PC-9 (cell line): ENCODE results near the gene OR2G3. TPM values are rescaled to one million over a fixed set of nuclear protein-coding genes. Genes with fewer than 3 reads are reported as not detected.

ENCODE experiments used
- BruUV-seq: library from RNA; stranded (reverse); fragments of 400-500 nt; replicated peaks from 2 replicates; lab custom pipeline; 2021; lab: Mats Ljungman, UMichigan
- CTCF ChIA-PET: fragments of 300-600 bp; sonication (Branson Sonifier 250); formaldehyde crosslinking; loops from one replicate; lab custom pipeline; 2022; ENCODE audit warnings: antibody characterized with exemption; lab: Charles Lee
- POLR2A ChIA-PET: fragments of 300-600 bp; sonication (Branson Sonifier 250); formaldehyde crosslinking; loops from one replicate; lab custom pipeline; 2022; ENCODE audit warnings: antibody characterized with exemption; ENCODE audit not compliant: unreplicated experiment; lab: Charles Lee
- DNase-seq, 2 experiments: peaks; one replicate each; pipeline versions ENCODE4 v3.0.0 to v3.0.0-alpha.2; 2015 to 2022; ENCODE audit warnings: mixed read lengths in 1 of 2
- H2AFZ ChIP-seq: fragments of 200-600 bp; sonication (generic); 2 replicates; pipeline ENCODE4 v1.8.1; 2017; ENCODE audit warnings: antibody characterized with exemption
- H3F3A ChIP-seq: fragments of 200-600 bp; sonication (generic); 2 replicates; pipeline ENCODE4 v1.8.1; 2017; ENCODE audit warnings: antibody characterized with exemption, mild to moderate bottlenecking, low read depth; ENCODE audit not compliant: insufficient read depth
- H3K27ac ChIP-seq: fragments of 200-600 bp; sonication (generic); 2 replicates; pipeline ENCODE4 v1.6.1; 2016; ENCODE audit warnings: mixed run types
- H3K27me3 ChIP-seq: fragments of 200-600 bp; sonication (generic); 2 replicates; pipeline ENCODE4 v1.6.1; 2016; ENCODE audit warnings: low read depth, mixed run types; ENCODE audit not compliant: insufficient read depth
- H3K36me3 ChIP-seq: fragments of 200-600 bp; sonication (generic); 2 replicates; pipeline ENCODE4 v1.6.1; 2016; ENCODE audit warnings: low read depth, mixed run types
- H3K4me1 ChIP-seq: fragments of 200-600 bp; sonication (generic); replicated peaks from 2 replicates; pipeline ENCODE4 v1.6.1; 2016; ENCODE audit warnings: mixed run types; ENCODE audit not compliant: insufficient read depth
- H3K4me2 ChIP-seq: fragments of 200-600 bp; sonication (generic); 2 replicates; pipeline ENCODE4 v1.6.1; 2017; ENCODE audit warnings: mixed run types
- H3K4me3 ChIP-seq: fragments of 200-600 bp; sonication (generic); 2 replicates; pipeline ENCODE4 v1.6.1; 2016; ENCODE audit warnings: mixed run types
- H3K79me2 ChIP-seq: fragments of 200-600 bp; sonication (generic); 2 replicates; pipeline ENCODE4 v1.6.1; 2017; ENCODE audit warnings: low read depth, mixed run types
- H3K9me2 ChIP-seq: fragments of 200-600 bp; sonication (generic); 2 replicates; pipeline ENCODE4 v1.8.1; 2017; ENCODE audit warnings: mild to moderate bottlenecking; ENCODE audit not compliant: insufficient read depth
- H3K9me3 ChIP-seq: fragments of 200-600 bp; sonication (generic); 2 replicates; pipeline ENCODE4 v1.8.1; 2016; ENCODE audit warnings: low read depth; ENCODE audit not compliant: insufficient read depth
- H4K20me1 ChIP-seq: fragments of 200-600 bp; sonication (generic); 2 replicates; pipeline ENCODE4 v1.8.1; 2017; ENCODE audit not compliant: insufficient read depth
- CTCF ChIP-seq: fragments of 200-600 bp; sonication (generic); conservative IDR thresholded peaks from 2 replicates; pipeline ENCODE4 v1.6.1; 2017; ENCODE audit warnings: mixed run types, antibody characterized with exemption, mild to moderate bottlenecking, moderate library complexity
- EZH2 ChIP-seq: fragments of 200-600 bp; sonication (generic); IDR thresholded peaks from 2 replicates; pipeline ENCODE4 v1.8.0; 2017; ENCODE audit warnings: antibody characterized with exemption, low read depth
- intact Hi-C: fragments of 100-400 bp; cut with micrococcal nuclease; formaldehyde crosslinking; loops from one replicate; pipeline ENCODE4 v1.10.0; 2022; ENCODE audit not compliant: unreplicated experiment
- total RNA-seq: library from RNA; stranded (reverse); gene quantifications from 2 replicates; pipeline ENCODE4 v1.2.3, GENCODE V29; 2021

The OR2G3 gene
- total RNA-seq, 1 experiment from 2014 or later: not detected

- ChIA-PET CTCF (no interaction called here), POLR2A (no interaction called here)
- Histone ChIP-seq H3K9me3 (no peaks in the 10 kb centered on the region), H3K79me2 (no peaks in the 10 kb centered on the region), H3K27me3 (no peaks in the 10 kb centered on the region), H2AFZ (no peak overlapping the region), H4K20me1 (no peaks in the 10 kb centered on the region), H3K4me3 (no peak overlapping the region), H3K9me2 (no peaks in the 10 kb centered on the region), H3K27ac (no peak overlapping the region), H3K4me2 (no peak overlapping the region), H3K4me1 (no peaks in the 10 kb centered on the region), H3K36me3 (no peaks in the 10 kb centered on the region), H3F3A (no peaks in the 10 kb centered on the region)
- BruUV-seq: no TSS peak
- TF ChIP-seq CTCF (no peak), EZH2 (no peak)
- DNase-seq: no peak
- intact Hi-C loops: no loop called here
These were observed 8.0 kb downstream of the OR2G3 start for GRCh38 chr1:247613405-247613804.

DNA sequence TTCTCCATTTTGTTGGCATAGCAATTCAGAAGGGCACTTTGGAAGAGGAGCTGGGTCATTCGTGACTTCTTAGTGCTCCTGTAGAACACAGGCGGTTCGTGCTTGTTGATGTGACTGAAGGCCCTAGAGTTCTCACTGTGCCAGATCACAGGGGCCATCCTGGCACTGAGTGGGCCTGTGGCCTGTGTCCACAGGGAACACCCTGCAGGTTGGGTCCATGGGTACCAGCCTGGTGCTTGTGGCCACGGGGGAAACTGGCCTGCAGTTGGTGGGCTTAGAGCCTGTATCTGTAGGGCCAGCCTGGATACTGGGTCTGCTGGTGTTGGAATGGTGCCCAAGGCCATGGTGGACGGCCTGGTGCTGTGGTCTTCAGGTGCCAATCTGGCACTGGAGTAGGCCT, 9.2 kb downstream of the OR2G3 start:
- no peak overlapping the region for H3K4me2 ChIP-seq
- no peaks in the 10 kb centered on the region for H3K4me1 ChIP-seq
- no peaks in the 10 kb centered on the region for H3K27me3 ChIP-seq
- no peaks in the 10 kb centered on the region for H3K9me3 ChIP-seq
- no peak overlapping the region for H2AFZ ChIP-seq
- no peaks in the 10 kb centered on the region for H3K9me2 ChIP-seq
- DNase-seq: no peak
- no peaks in the 10 kb centered on the region for H3K79me2 ChIP-seq
- TF ChIP-seq CTCF: no peak
- TF ChIP-seq EZH2: no peak
- no peaks in the 10 kb centered on the region for H3F3A ChIP-seq
- intact Hi-C loops: no loop called here
- no TSS peak for BruUV-seq
- no peaks in the 10 kb centered on the region for H4K20me1 ChIP-seq
- CTCF ChIA-PET: no interaction called here
- POLR2A ChIA-PET: no interaction called here
- no peak overlapping the region for H3K27ac ChIP-seq
- H3K36me3 ChIP-seq: no peaks in the 10 kb centered on the region
- no peak overlapping the region for H3K4me3 ChIP-seq

- POLR2A ChIA-PET: no interaction called here
- CTCF ChIA-PET: no interaction called here
These were observed 22.6 kb downstream of the OR2G3 start for GRCh38 chr1:247627951-247628350.

More at GRCh38 chr1:247627951-247628350, 22.6 kb downstream of the OR2G3 start:
- intact Hi-C loops: no loop called here
- H2AFZ ChIP-seq: no peak overlapping the region
- no peaks in the 10 kb centered on the region for H3K79me2 ChIP-seq
- no peaks in the 10 kb centered on the region for H3F3A ChIP-seq
- DNase-seq: no peak
- no peaks in the 10 kb centered on the region for H3K9me3 ChIP-seq
- H3K27me3 ChIP-seq: no peaks in the 10 kb centered on the region
- H3K4me1 ChIP-seq: no peaks in the 10 kb centered on the region
- no peaks in the 10 kb centered on the region for H3K36me3 ChIP-seq
- H3K4me2 ChIP-seq: no peak overlapping the region
- no peak overlapping the region for H3K4me3 ChIP-seq
- H4K20me1 ChIP-seq: no peaks in the 10 kb centered on the region
- no TSS peak for BruUV-seq
- H3K27ac ChIP-seq: no peak overlapping the region
- H3K9me2 ChIP-seq: no peaks in the 10 kb centered on the region
- TF ChIP-seq CTCF: no peak
- no peak for TF ChIP-seq EZH2
